ENCODE results near the gene JDP2.
"Not testable (repeated sequence)": the region's sequence is repeated elsewhere in the genome, so short reads cannot be mapped to it uniquely, and the experiment has no call there.

The JDP2 gene

DNA sequence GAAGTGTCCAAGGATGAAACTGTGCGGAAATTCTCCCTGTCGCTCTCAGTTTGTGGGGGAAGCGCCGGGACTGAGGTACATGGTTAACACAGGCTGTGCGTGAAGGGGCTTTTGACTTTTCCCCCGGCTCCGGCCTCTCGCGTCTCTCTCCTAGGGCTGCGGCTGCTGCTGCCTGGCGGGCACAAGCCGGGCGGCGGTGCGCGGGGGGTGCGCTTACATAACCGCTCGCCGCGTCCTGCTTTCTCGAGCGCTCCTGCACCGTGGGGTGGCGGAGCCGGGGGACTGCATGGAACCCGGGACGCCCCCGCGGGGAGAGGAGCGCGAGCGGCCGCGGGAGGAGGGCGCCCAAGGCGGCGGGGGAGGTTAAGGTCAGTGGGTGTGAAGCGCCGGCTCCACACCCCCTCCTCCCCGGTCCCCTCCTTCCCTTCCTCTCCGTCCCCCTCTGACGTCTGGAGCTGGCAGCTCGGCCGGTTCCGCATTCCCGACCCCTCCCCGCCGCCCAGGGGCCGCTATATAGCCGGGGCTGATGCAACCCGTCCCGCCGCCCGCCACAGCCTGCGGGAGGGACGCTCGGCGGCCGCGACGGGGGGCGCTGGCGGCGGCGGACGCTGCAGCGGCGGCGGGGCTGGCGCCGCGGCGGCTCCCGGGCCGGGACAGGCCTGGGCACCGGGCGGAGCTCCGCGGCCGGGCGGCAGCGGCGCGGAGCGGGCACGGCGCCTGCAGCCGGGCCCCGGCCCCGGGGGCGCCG is at the start of gene JDP2:
TSS of gene JDP2 (plus strand) at position 541 of the 748 bp plus-strand sequence. CDS start 9,899 bp downstream, outside the sequence.
- DNase-seq = peak; percentile 73

- DNase-seq = no peak
Measured at GRCh38 chr14:75379246-75379929, 48.4 kb upstream of the JDP2 start.

DNA sequence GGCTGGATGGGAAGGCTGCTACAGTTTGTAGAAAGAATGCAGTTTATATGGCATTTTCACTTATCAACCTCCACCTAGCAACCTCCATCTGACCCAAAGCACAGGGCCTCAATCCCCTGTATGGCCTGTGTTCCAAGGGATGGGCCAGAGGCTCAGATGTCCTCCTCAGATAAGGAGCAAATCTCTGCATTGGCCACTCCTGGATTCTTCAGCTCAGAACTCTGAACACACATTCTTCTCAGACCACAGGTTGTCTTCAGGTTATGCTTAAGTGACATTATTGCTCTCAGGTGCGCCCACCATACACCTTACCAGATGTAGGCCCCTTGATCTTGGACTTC is 47.9 kb upstream of the JDP2 start:
- DNase-seq = no peak

- DNase-seq = no peak
Measured at GRCh38 chr14:75380656-75381055, 47.2 kb upstream of the JDP2 start.

GRCh38 chr14:75381642-75382041 is 46.2 kb upstream of the JDP2 start:
- DNase-seq = no peak

- DNase-seq = not testable (repeated sequence)
Measured at GRCh38 chr14:75383219-75383618, 44.6 kb upstream of the JDP2 start.

GRCh38 chr14:75383721-75384120 is 44.1 kb upstream of the JDP2 start:
- no peak for DNase-seq

- DNase-seq = no peak
Measured at GRCh38 chr14:75389679-75390078, 38.1 kb upstream of the JDP2 start.

GRCh38 chr14:75390183-75390582 is 37.6 kb upstream of the JDP2 start:
- no peak for DNase-seq

DNA sequence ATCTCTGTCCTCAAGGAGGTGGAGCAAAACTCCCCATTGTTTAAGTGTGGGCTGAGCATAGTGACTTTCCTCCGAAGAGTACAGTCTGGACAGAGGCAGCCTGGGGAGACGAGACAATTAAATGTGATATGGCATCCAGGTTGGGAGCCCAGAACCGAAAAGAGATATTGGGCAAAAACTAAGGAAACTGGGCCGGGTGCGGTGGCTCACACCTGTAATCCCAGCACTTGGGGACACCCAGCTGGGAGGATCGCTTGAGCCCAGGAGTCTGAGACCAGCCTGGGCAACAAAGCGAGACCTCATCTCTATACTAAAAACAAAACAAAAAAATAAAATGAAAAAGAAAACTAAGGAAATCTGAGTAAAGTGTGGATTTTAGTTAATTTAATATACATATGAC is 35.9 kb upstream of the JDP2 start:
- DNase-seq = no peak

GRCh38 chr14:75392686-75393641 is 34.9 kb upstream of the JDP2 start:
- DNase-seq = no peak

GRCh38 chr14:75393794-75394193 is 34.0 kb upstream of the JDP2 start:
- DNase-seq = no peak

DNA sequence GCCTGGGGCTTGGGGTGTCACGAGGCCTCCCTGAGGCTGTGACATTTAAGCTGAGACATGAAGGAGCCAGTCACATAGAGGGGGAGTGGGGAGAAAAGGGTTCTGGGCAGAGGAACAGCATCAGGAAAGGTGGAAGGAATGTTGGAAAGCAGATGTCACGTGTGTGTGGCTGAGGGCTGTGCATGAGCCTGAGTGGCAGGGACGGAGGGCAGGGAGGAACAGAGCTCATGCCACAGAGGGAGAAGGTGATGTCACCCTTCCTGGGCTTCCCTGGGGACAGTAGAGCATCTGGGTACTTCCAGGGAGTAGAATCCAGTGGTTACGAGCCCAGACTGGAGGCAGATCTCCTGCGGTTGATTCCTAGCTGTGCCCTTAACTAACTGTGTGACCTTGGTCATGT is 32.0 kb upstream of the JDP2 start:
- DNase-seq = no peak

DNA sequence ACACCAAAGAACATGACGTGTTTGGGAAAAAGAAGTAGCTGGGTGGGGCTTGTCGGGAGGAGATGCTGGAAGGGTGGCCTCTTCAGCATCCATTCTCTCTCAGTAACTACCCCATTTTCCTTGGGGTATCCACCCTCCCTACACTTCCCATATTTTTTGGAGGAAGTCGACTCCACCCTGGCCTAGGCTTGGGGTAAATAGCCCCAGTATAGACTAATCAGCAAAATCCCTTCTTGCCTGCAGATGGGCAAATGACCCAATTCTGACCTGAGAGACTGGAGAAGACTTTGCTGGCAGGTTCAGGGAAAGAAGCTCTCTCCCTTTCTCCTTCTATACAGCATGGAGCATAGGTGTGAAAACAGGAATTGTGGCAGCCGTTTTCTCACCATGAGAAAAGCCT is 28.5 kb upstream of the JDP2 start:
- DNase-seq = no peak

- DNase-seq = no peak
Measured at GRCh38 chr14:75399843-75400775, 27.7 kb upstream of the JDP2 start.

DNA sequence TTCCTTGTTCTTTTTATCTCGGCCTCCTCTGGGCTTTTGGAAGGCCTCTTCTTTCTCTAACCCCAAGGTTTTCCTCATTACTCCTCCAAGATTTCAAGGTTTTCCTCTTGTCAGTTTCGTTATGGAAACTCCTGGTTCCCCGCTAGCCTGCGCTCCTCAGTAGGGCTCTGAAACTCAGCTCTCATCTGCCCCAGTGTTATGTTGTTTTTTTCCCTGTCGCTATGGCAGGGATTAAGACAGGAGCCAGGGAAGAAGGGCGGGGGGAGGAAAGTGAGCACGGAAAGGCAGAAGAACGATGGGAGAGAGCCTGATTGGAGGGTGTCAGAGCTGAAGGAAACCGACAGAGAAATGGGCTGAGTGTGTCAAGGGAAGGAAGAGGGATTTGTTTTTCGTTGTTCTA is 26.5 kb upstream of the JDP2 start:
- no peak for DNase-seq

- DNase-seq = no peak
Measured at GRCh38 chr14:75402867-75403413, 24.9 kb upstream of the JDP2 start.

DNA sequence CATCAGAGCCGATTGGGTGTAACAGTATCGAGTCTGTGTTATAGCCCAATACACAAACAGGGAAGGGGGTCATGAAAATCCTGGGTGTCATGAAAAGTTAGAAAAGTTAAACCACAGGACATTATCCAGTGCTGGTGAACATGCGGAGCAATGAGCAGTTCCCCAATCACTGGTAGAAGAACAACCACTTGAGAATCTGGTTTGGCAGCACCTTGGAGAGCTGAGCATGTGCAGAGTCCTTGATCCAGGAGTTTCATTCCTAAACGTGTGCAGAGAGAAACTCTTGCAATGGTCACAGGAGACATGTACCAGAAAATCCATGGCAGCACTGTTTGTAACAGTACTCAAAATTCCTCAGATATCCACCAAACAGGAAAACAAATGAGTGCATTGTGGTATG is 23.0 kb upstream of the JDP2 start:
- no peak for DNase-seq

DNA sequence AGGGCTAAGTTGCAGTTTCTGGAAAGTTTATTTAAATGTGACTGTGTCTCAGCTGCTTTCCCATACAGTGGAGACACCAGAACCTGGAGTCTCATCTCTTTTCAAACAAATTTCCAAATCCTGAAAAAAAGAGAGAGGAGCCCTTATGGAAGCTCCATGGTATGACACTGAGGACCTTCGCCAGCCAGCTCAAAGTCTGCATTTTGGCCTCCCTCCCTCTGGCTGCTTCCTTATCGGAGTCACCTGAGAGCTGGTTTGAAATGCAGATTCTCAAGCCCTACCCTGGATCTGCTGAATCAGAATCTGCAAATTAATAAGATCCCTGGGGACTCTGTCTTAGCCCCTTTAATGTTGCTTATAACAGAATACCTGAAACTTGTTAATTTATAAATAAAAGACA is 21.7 kb upstream of the JDP2 start:
- DNase-seq = no peak

DNA sequence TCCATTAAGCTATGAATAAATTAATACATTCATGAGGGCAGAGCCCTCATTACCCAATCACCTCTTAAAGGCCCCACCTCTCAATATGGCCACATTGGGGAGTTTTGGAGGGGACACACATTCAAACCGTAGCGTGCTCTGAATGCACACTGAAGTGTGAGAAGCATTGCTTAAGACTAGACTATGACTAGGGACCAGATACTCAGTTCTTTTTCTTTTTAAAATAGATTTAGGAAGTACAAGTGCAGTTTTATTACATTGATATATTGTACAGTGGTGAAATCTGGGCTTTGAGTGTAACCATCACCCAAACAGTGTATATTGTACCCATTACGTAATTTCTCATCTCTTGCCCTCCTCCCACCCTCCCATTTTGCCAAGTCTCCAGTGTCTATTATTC is 21.0 kb upstream of the JDP2 start:
- DNase-seq = no peak

- DNase-seq = no peak
Measured at GRCh38 chr14:75409316-75410205, 18.3 kb upstream of the JDP2 start.
